Activated naive CD4-positive, alpha-beta T cell treated with anti-CD3 and anti-CD28 coated beads for 36 hours (primary cell): Measurements from ENCODE around the gene PACRG. TPM values are rescaled to one million over a fixed set of nuclear protein-coding genes. Genes with fewer than 3 reads are reported as not detected.
"Not testable (repeated sequence)": the region's sequence is repeated elsewhere in the genome, so short reads cannot be mapped to it uniquely, and the experiment has no call there.

Experiments used
- CTCF ChIA-PET: fragments of 350-600 bp; sonication (Branson Sonifier 250); formaldehyde crosslinking; loops from one replicate; lab custom pipeline; 2021; ENCODE audit warnings: antibody characterized with exemption; lab: Charles Lee
- DNase-seq: peaks from one replicate; pipeline ENCODE4 v3.0.0-alpha.2; 2020
- H3K27ac Mint-ChIP-seq: one replicate; pipeline ENCODE4 v1.8.0; 2021; ENCODE audit warnings: mild to moderate bottlenecking, mixed read lengths
- H3K27me3 Mint-ChIP-seq: one replicate; pipeline ENCODE4 v1.8.0; 2021; ENCODE audit warnings: low read depth, mixed read lengths
- H3K36me3 Mint-ChIP-seq: one replicate; pipeline ENCODE4 v1.8.0; 2021; ENCODE audit warnings: low read depth, mixed read lengths
- H3K4me1 Mint-ChIP-seq: one replicate; pipeline ENCODE4 v1.8.0; 2021; ENCODE audit warnings: low read depth, mixed read lengths
- H3K4me3 Mint-ChIP-seq: one replicate; pipeline ENCODE4 v1.8.0; 2021; ENCODE audit warnings: mild to moderate bottlenecking, moderate library complexity, mixed read lengths
- H3K9me3 Mint-ChIP-seq: one replicate; pipeline ENCODE4 v1.8.0; 2021; ENCODE audit warnings: mixed read lengths
- intact Hi-C: fragments of 100-400 bp; cut with micrococcal nuclease; formaldehyde crosslinking; loops from one replicate; pipeline ENCODE4 v1.15.1; 2023
- total RNA-seq, 2 experiments: library from RNA; stranded (reverse); gene quantifications; one replicate each; pipeline ENCODE4 v1.2.3, GENCODE V29; 2021

PACRG gene
- total RNA-seq, result not detected

DNA sequence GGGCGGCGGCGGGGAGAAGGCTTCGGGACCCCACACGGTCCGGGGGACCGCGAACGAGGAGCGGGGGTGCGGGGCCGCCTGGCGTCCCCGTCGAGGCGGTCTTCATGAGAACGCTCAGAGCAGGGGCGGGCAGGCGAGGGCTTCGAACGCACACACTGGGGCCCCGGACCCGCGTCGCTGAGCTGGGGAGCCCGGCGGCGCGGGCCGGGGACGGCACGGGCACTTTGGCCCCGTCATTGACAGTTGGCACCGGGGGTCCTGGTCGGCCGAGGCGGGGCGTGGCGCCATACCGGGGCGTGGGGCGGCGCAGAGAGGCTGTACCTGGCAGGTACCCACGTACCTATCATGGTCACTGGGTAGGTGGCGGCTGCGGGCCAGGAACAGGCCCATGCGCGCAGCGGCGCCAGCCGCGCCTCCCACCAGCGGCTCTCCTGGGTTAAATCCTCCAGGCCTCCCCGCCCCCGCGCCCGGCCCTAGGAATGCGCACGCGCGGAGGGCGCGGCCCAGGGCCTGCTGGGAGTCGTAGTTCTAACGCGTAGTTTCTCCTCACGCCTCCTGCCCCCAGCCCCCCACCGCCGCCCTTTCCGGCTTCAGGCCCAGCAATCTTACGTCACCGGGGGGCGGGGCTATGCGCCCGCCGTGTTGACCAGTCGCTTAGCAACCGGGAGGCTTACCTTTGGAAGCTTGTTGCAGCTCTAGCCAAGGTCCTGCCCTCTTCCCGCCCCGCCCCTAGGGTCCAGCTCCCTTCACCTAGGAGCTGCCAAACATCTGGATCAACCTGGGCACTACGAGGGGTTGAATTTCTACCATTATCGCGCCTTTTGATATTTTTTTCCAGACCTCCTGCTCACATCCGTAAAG, at the start of gene PACRG, which contains the start of gene PRKN:
Gene PACRG (plus strand): TSS at position 653 of the 861 bp plus-strand sequence.
Gene PRKN (minus strand): TSS at position 445 of the 861 bp plus-strand sequence.
- H3K27ac Mint-ChIP-seq, result peak within 1 kb of the TSS; percentile 80
- intact Hi-C loops, result loop anchor here (1.0 to 10.0 kb wide), 6 partner anchors 447 to 1735 kb away; partner anchors contain the start of genes AGPAT4, MAP3K4 and QKI
- CTCF ChIA-PET, result interaction anchor here (0.7 kb wide), 1 partner anchor 82 kb away, joined by 3 read pairs; no protein-coding TSS in a partner anchor
- H3K4me3 Mint-ChIP-seq, result peak within 1 kb of the TSS; percentile 84
- no peaks in the 10 kb centered on the region for H3K27me3 Mint-ChIP-seq
- H3K9me3 Mint-ChIP-seq, result peaks cover 2% of the 10 kb centered on the region
- H3K4me1 Mint-ChIP-seq, result peaks cover 7% of the 10 kb centered on the region
- no peaks in the 10 kb centered on the region for H3K36me3 Mint-ChIP-seq
- DNase-seq, result peak; percentile 97

DNA sequence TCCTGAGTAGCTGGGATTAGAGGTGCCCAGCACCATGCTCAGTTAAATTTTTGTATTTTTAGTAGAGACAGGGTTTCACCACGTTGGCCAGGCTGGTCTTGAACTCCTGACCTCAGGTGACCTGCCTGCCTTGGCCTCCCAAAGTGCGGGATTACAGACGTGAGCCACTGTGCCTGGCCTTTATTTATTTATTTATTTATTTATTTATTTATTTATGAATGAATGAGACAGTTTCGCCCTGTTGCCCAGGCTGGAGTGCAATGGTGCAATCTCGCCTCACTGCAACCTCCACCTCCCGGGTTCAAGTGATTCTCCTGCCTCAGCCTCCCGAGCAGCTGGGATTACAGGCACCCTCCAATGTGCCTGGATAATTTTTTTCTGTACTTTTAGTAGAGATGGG, 48.9 kb upstream of the PACRG start:
- intact Hi-C loops, result not testable (repeated sequence)

DNA sequence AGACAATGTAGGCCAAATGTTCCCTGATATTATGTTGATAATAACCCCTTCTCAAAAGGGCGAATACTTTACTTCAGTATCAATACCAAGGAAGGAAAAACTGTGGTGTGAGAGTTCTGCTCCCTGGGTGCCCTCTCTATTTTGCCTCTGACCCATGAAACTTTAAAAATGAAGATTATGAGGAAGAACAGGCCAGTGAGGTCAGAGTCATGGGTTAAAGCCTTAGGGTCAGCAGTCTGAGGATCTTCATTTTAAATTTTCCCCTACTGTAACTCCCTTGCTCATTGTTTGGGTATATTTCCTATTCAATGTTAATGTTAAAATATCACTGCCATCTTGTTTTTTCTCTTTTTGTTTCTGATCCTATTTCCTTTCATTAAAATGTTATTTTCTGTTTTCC, 48.1 kb upstream of the PACRG start:
- DNase-seq, result no peak
- CTCF ChIA-PET, result no interaction called here
- no peak overlapping the region for H3K27ac Mint-ChIP-seq
- H3K4me1 Mint-ChIP-seq, result no peaks in the 10 kb centered on the region
- no peak overlapping the region for H3K4me3 Mint-ChIP-seq
- H3K36me3 Mint-ChIP-seq, result no peaks in the 10 kb centered on the region
- no peaks in the 10 kb centered on the region for H3K27me3 Mint-ChIP-seq
- intact Hi-C loops, result no loop called here
- no peaks in the 10 kb centered on the region for H3K9me3 Mint-ChIP-seq

More for the DNA sequence above, 48.9 kb upstream of the PACRG start:
- H3K4me3 Mint-ChIP-seq, H3K4me1 Mint-ChIP-seq, H3K27me3 Mint-ChIP-seq, CTCF ChIA-PET, H3K36me3 Mint-ChIP-seq, H3K9me3 Mint-ChIP-seq, H3K27ac Mint-ChIP-seq, DNase-seq: not testable (repeated sequence)

- H3K27ac Mint-ChIP-seq, result no peak overlapping the region
- H3K4me1 Mint-ChIP-seq, result no peaks in the 10 kb centered on the region
- H3K27me3 Mint-ChIP-seq, result no peaks in the 10 kb centered on the region
- no peak overlapping the region for H3K4me3 Mint-ChIP-seq
- no peaks in the 10 kb centered on the region for H3K36me3 Mint-ChIP-seq
- intact Hi-C loops, result no loop called here
- no peaks in the 10 kb centered on the region for H3K9me3 Mint-ChIP-seq
- no peak for DNase-seq
- CTCF ChIA-PET, result no interaction called here
Measured at GRCh38 chr6:162680367-162680766, 47.4 kb upstream of the PACRG start.

DNA sequence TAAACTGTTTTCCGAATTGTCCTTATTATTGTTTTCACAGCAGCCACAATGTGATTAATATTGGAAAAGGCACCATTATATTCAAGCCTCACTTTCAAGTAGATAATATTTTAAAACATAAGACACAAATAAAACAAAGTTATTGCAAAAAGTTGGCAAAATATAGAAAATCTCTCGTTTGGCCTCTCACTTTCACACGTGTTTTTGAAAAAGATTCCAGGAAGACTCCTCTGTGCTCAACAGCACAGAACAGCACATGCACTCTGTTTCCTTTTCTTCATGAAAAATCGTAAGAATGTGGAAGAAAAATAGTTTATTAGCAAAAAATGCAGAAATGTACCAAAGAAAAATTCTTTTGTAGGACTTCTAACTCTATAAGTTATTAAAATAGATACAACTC, 46.9 kb upstream of the PACRG start:
- intact Hi-C loops, result no loop called here
- Mint-ChIP-seq H3K27ac (no peak overlapping the region), H3K9me3 (no peaks in the 10 kb centered on the region), H3K4me1 (no peaks in the 10 kb centered on the region), H3K36me3 (no peaks in the 10 kb centered on the region), H3K4me3 (no peak overlapping the region), H3K27me3 (no peaks in the 10 kb centered on the region)
- no peak for DNase-seq
- CTCF ChIA-PET, result no interaction called here

DNA sequence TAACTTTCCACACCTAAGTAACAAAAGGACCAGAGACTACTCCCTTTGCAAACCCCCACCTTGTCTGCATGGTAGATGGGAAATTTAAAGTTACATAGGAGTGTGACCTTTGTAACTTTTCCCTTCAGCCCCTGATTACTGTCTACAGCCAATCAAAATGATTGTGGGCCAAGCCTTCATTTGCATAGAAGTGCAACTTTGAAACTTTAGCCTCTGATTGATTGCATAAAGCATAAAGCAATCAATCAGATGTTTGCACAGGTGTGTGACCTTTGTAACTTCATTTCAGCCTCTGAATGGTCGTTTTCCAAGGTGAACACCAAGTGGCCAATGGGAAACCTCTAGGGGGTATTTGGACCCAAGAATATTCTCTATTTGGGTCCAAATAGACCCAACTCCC, 46.3 kb upstream of the PACRG start:
- Mint-ChIP-seq H3K4me3 (no peak overlapping the region), H3K36me3 (no peaks in the 10 kb centered on the region), H3K9me3 (no peaks in the 10 kb centered on the region), H3K27ac (no peak overlapping the region), H3K4me1 (no peaks in the 10 kb centered on the region), H3K27me3 (no peaks in the 10 kb centered on the region)
- CTCF ChIA-PET, result no interaction called here
- DNase-seq, result no peak
- intact Hi-C loops, result no loop called here

DNA sequence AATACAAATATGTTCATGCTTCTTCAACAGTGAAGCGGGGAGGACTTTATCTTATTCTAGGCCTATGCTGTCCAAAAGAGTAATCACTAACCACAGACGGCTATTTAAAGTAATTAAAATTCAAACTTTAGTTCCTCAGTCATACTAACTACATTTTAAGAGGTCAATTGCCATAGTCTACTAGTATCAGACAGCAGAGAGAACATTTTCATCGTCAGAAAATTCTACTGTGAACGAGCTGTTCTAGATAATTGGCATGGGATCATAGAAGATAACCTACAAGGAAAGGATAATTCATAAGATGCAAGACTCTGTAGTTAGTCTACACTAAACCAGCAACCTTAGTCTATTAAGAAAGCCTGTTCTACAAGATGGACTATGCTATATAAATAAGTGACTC, 44.6 kb upstream of the PACRG start:
- CTCF ChIA-PET, result no interaction called here
- H3K36me3 Mint-ChIP-seq, result no peaks in the 10 kb centered on the region

GRCh38 chr6:162684052-162684451, 43.7 kb upstream of the PACRG start:
- Mint-ChIP-seq H3K4me1 (no peaks in the 10 kb centered on the region), H3K9me3 (no peaks in the 10 kb centered on the region), H3K36me3 (no peaks in the 10 kb centered on the region), H3K27ac (no peak overlapping the region), H3K4me3 (no peak overlapping the region), H3K27me3 (no peaks in the 10 kb centered on the region)
- no peak for DNase-seq
- intact Hi-C loops, result no loop called here
- CTCF ChIA-PET, result no interaction called here

More for the DNA sequence above, 44.6 kb upstream of the PACRG start:
- Mint-ChIP-seq H3K27me3 (no peaks in the 10 kb centered on the region), H3K9me3 (no peaks in the 10 kb centered on the region), H3K4me3 (no peak overlapping the region), H3K4me1 (no peaks in the 10 kb centered on the region), H3K27ac (no peak overlapping the region)
- DNase-seq, result no peak
- intact Hi-C loops, result no loop called here

GRCh38 chr6:162684961-162685360, 42.8 kb upstream of the PACRG start:
- no peak overlapping the region for H3K27ac Mint-ChIP-seq
- H3K4me3 Mint-ChIP-seq, result no peak overlapping the region
- no peak for DNase-seq
- H3K36me3 Mint-ChIP-seq, result no peaks in the 10 kb centered on the region
- no peaks in the 10 kb centered on the region for H3K9me3 Mint-ChIP-seq
- H3K27me3 Mint-ChIP-seq, result no peaks in the 10 kb centered on the region
- no peaks in the 10 kb centered on the region for H3K4me1 Mint-ChIP-seq
- intact Hi-C loops, result no loop called here
- CTCF ChIA-PET, result no interaction called here

- H3K4me1 Mint-ChIP-seq, result no peaks in the 10 kb centered on the region
- no peak for DNase-seq
- no peaks in the 10 kb centered on the region for H3K36me3 Mint-ChIP-seq
- H3K27ac Mint-ChIP-seq, result no peak overlapping the region
- no peaks in the 10 kb centered on the region for H3K9me3 Mint-ChIP-seq
- no peaks in the 10 kb centered on the region for H3K27me3 Mint-ChIP-seq
- H3K4me3 Mint-ChIP-seq, result no peak overlapping the region
- CTCF ChIA-PET, result no interaction called here
- intact Hi-C loops, result no loop called here
Measured at GRCh38 chr6:162685586-162685985, 42.2 kb upstream of the PACRG start.

GRCh38 chr6:162688751-162689345, 38.9 kb upstream of the PACRG start:
- CTCF ChIA-PET, result no interaction called here
- Mint-ChIP-seq H3K9me3 (no peaks in the 10 kb centered on the region), H3K36me3 (no peaks in the 10 kb centered on the region), H3K4me1 (no peaks in the 10 kb centered on the region), H3K27ac (no peak overlapping the region), H3K27me3 (no peaks in the 10 kb centered on the region), H3K4me3 (no peak overlapping the region)
- intact Hi-C loops, result no loop called here
- no peak for DNase-seq

GRCh38 chr6:162690158-162690557, 37.6 kb upstream of the PACRG start:
- no peaks in the 10 kb centered on the region for H3K4me1 Mint-ChIP-seq
- intact Hi-C loops, result no loop called here
- no peaks in the 10 kb centered on the region for H3K27me3 Mint-ChIP-seq
- CTCF ChIA-PET, result no interaction called here
- no peaks in the 10 kb centered on the region for H3K36me3 Mint-ChIP-seq
- no peak for DNase-seq
- no peak overlapping the region for H3K27ac Mint-ChIP-seq
- no peak overlapping the region for H3K4me3 Mint-ChIP-seq
- no peaks in the 10 kb centered on the region for H3K9me3 Mint-ChIP-seq
